Measurements from ENCODE around the gene COLGALT1. TPM values are rescaled to one million over a fixed set of nuclear protein-coding genes. Genes with fewer than 3 reads are reported as not detected.

COLGALT1 gene
- total and polyA plus RNA-seq, 10 of the 15 experiments (the other 5 are each of a cell fraction or from before 2014, with no cell fraction given): 1.2 to 78.8 (median 29.8) TPM

DNA sequence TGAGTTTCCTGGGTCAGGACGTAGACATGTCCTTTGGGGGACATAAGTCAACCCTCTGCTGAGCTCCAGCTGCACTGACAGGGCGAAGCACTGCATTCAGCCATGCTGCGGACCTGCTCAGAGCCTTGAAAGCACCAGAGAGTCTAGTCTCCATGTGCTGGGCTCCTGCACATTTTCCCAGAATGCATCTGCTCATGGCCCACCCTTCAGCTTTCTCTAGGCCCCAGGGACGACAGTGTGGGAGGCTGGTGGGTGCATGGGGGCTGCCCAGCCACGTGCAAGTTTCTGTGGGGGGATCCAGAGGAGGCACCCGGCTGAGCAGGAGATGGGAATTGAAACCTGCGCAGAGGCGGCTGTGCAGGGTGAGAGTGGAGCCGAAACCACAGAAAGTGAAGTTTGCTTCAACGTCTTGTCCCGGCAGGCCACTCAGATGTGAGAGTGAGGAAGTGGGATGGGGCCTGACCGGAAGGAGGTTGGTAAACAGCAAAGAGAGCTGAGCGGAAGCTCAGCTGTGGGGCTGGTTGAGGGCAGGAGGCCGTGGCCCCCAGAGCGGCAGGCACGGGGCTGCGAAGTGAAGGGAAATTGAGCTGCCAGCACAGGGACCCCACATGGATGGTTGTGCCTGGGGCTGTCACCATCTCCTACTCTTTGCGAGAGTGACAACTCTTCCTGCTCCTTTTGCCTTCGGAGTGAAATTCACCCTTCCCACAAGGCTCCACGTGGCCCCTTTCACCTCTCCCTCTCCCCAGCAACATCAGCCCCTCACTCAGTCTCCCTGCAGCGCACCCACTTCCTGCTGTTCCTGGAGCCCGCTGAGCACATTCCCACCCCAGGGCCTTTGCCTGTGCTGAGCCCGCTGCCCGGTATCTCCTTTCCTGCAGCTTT, 32.2 kb upstream of the COLGALT1 start (continued):
- TF ChIP-seq CHD2 (IDR thresholded peaks at IDR 0.05; ENCODE audit: borderline replicate concordance, low read depth, low read length): peak; percentile 65; the same call in 1 of the 2 replicates
- 0 out of 2 replicates have a peak, but pooled peaks have one; percentile 41 for TF ChIP-seq BMI1 (IDR thresholded peaks at IDR 0.05; ENCODE audit: borderline replicate concordance)
- TF ChIP-seq, protein P1, sequence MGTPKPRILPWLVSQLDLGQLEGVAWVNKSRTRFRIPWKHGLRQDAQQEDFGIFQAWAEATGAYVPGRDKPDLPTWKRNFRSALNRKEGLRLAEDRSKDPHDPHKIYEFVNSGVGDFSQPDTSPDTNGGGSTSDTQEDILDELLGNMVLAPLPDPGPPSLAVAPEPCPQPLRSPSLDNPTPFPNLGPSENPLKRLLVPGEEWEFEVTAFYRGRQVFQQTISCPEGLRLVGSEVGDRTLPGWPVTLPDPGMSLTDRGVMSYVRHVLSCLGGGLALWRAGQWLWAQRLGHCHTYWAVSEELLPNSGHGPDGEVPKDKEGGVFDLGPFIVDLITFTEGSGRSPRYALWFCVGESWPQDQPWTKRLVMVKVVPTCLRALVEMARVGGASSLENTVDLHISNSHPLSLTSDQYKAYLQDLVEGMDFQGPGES (IDR thresholded peaks at IDR 0.05): no peak
- TF ChIP-seq POLR2AphosphoS2 (IDR thresholded peaks at IDR 0.05; ENCODE audit: low read depth, low read length): no peak; the same call in 1 of the 2 replicates
- TF ChIP-seq, protein P2, sequence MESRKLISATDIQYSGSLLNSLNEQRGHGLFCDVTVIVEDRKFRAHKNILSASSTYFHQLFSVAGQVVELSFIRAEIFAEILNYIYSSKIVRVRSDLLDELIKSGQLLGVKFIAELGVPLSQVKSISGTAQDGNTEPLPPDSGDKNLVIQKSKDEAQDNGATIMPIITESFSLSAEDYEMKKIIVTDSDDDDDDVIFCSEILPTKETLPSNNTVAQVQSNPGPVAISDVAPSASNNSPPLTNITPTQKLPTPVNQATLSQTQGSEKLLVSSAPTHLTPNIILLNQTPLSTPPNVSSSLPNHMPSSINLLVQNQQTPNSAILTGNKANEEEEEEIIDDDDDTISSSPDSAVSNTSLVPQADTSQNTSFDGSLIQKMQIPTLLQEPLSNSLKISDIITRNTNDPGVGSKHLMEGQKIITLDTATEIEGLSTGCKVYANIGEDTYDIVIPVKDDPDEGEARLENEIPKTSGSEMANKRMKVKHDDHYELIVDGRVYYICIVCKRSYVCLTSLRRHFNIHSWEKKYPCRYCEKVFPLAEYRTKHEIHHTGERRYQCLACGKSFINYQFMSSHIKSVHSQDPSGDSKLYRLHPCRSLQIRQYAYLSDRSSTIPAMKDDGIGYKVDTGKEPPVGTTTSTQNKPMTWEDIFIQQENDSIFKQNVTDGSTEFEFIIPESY (IDR thresholded peaks at IDR 0.05): no peak
- peak; percentile 93 for TF ChIP-seq RELA (IDR thresholded peaks at IDR 0.05; ENCODE audit: borderline replicate concordance, partially characterized antibody)
- peak; percentile 59; the same call in 1 of the 2 replicates for TF ChIP-seq PML (IDR thresholded peaks at IDR 0.05; ENCODE audit: low read length)
- no peak for TF ChIP-seq STAT3 (IDR thresholded peaks at IDR 0.05; ENCODE audit: low read depth, low read length)
- TF ChIP-seq, protein P3, sequence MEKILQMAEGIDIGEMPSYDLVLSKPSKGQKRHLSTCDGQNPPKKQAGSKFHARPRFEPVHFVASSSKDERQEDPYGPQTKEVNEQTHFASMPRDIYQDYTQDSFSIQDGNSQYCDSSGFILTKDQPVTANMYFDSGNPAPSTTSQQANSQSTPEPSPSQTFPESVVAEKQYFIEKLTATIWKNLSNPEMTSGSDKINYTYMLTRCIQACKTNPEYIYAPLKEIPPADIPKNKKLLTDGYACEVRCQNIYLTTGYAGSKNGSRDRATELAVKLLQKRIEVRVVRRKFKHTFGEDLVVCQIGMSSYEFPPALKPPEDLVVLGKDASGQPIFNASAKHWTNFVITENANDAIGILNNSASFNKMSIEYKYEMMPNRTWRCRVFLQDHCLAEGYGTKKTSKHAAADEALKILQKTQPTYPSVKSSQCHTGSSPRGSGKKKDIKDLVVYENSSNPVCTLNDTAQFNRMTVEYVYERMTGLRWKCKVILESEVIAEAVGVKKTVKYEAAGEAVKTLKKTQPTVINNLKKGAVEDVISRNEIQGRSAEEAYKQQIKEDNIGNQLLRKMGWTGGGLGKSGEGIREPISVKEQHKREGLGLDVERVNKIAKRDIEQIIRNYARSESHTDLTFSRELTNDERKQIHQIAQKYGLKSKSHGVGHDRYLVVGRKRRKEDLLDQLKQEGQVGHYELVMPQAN (conservative IDR thresholded peaks at IDR 0.05): no peak
- TF ChIP-seq SREBF2 (IDR thresholded peaks at IDR 0.05; ENCODE audit: low read length): no peak
- TF ChIP-seq CBX3 (IDR thresholded peaks at IDR 0.05; ENCODE audit: borderline replicate concordance, low read depth): no peak
- TF ChIP-seq ZNF384 (IDR thresholded peaks at IDR 0.05; ENCODE audit: borderline replicate concordance, low read depth, low read length): no peak
- TF ChIP-seq SREBF1 (IDR thresholded peaks at IDR 0.05; ENCODE audit: low read length): no peak
- peak; percentile 47; the same call in 1 of the 2 replicates for TF ChIP-seq BCL11A (IDR thresholded peaks at IDR 0.05; ENCODE audit: low read depth, low read length)
- TF ChIP-seq, protein P4, sequence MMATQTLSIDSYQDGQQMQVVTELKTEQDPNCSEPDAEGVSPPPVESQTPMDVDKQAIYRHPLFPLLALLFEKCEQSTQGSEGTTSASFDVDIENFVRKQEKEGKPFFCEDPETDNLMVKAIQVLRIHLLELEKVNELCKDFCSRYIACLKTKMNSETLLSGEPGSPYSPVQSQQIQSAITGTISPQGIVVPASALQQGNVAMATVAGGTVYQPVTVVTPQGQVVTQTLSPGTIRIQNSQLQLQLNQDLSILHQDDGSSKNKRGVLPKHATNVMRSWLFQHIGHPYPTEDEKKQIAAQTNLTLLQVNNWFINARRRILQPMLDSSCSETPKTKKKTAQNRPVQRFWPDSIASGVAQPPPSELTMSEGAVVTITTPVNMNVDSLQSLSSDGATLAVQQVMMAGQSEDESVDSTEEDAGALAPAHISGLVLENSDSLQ (IDR thresholded peaks at IDR 0.05): peak; percentile 56
- TF ChIP-seq SRF (IDR thresholded peaks at IDR 0.05; ENCODE audit: low read depth in 2 of 2, low read length in 2 of 2): 0 out of 4 replicates have a peak, but pooled peaks of 1 of the 2 experiments have one; percentile 36
- TF ChIP-seq, protein P5, sequence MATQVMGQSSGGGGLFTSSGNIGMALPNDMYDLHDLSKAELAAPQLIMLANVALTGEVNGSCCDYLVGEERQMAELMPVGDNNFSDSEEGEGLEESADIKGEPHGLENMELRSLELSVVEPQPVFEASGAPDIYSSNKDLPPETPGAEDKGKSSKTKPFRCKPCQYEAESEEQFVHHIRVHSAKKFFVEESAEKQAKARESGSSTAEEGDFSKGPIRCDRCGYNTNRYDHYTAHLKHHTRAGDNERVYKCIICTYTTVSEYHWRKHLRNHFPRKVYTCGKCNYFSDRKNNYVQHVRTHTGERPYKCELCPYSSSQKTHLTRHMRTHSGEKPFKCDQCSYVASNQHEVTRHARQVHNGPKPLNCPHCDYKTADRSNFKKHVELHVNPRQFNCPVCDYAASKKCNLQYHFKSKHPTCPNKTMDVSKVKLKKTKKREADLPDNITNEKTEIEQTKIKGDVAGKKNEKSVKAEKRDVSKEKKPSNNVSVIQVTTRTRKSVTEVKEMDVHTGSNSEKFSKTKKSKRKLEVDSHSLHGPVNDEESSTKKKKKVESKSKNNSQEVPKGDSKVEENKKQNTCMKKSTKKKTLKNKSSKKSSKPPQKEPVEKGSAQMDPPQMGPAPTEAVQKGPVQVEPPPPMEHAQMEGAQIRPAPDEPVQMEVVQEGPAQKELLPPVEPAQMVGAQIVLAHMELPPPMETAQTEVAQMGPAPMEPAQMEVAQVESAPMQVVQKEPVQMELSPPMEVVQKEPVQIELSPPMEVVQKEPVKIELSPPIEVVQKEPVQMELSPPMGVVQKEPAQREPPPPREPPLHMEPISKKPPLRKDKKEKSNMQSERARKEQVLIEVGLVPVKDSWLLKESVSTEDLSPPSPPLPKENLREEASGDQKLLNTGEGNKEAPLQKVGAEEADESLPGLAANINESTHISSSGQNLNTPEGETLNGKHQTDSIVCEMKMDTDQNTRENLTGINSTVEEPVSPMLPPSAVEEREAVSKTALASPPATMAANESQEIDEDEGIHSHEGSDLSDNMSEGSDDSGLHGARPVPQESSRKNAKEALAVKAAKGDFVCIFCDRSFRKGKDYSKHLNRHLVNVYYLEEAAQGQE (IDR thresholded peaks at IDR 0.05; ENCODE audit: low read depth, low read length): peak; percentile 36; the same call in 1 of the 2 replicates
- TF ChIP-seq RAD51 (IDR thresholded peaks at IDR 0.05): no peak
- peak; percentile 58 to 82 for TF ChIP-seq EP300 (IDR thresholded peaks at IDR 0.05; ENCODE audit: borderline replicate concordance in 1 of 2, control insufficient read depth in 1 of 2, low read depth in 2 of 2, low read length in 2 of 2)

Data from GM12878 (cell line).